Measurements from ENCODE around the gene EFCAB6. TPM values are rescaled to one million over a fixed set of nuclear protein-coding genes. Genes with fewer than 3 reads are reported as not detected.

The EFCAB6 gene
- total RNA-seq, 6 experiments from 2014 or later, result 0.29 to 1.5 (median 0.93) TPM

- no peaks in the 10 kb centered on the region for H3K9me3 ChIP-seq
- H3K4me3 ChIP-seq, result no peak overlapping the region
- no peaks in the 10 kb centered on the region for H3K4me1 ChIP-seq
- ATAC-seq (no peak), DNase-seq (no peak)
- 64% methylated on average over 14 of the region's 19 CpGs for WGBS (ENCODE audit: insufficient coverage, low coverage, low lambda C conversion rate, missing lambda C conversion rate)
- intact Hi-C loops (cut with DNase I), result no loop called here
- TF ChIP-seq CTCF (IDR thresholded peaks at IDR 0.05) (no peak), POLR2A (IDR thresholded peaks at IDR 0.05) (no peak)
- H3K27me3 ChIP-seq, result no peaks in the 10 kb centered on the region
- H3K27ac ChIP-seq, result no peak overlapping the region
- no peaks in the 10 kb centered on the region for H3K36me3 ChIP-seq
These were observed 71.4 kb downstream of the EFCAB6 start for GRCh38 chr22:43740587-43741270.

- intact Hi-C loops (cut with DNase I), result no loop called here
- Histone ChIP-seq H3K27me3 (no peaks in the 10 kb centered on the region), H3K27ac (no peak overlapping the region), H3K9me3 (no peaks in the 10 kb centered on the region), H3K4me1 (no peaks in the 10 kb centered on the region), H3K36me3 (no peaks in the 10 kb centered on the region), H3K4me3 (no peak overlapping the region)
- no peak for TF ChIP-seq CTCF (IDR thresholded peaks at IDR 0.05)
- TF ChIP-seq POLR2A (IDR thresholded peaks at IDR 0.05), result no peak
- ATAC-seq (no peak), DNase-seq (no peak)
- 54% methylated on average over 4 of the region's 11 CpGs for WGBS (ENCODE audit: insufficient coverage, low coverage, low lambda C conversion rate, missing lambda C conversion rate)
These were observed 72.2 kb downstream of the EFCAB6 start for GRCh38 chr22:43739851-43740379.

- Histone ChIP-seq H3K27me3 (no peaks in the 10 kb centered on the region), H3K4me1 (no peaks in the 10 kb centered on the region), H3K4me3 (no peak overlapping the region), H3K9me3 (no peaks in the 10 kb centered on the region), H3K27ac (no peak overlapping the region), H3K36me3 (no peaks in the 10 kb centered on the region)
- TF ChIP-seq POLR2A (IDR thresholded peaks at IDR 0.05) (no peak), CTCF (IDR thresholded peaks at IDR 0.05) (no peak)
- no peak for DNase-seq
- 88% methylated on average over 2 of the region's 4 CpGs for WGBS (ENCODE audit: insufficient coverage, low coverage, low lambda C conversion rate, missing lambda C conversion rate)
- intact Hi-C loops (cut with DNase I), result no loop called here
- no peak for ATAC-seq
These were observed 74.8 kb downstream of the EFCAB6 start for GRCh38 chr22:43737150-43737828.

GRCh38 chr22:43736651-43737050 is 75.5 kb downstream of the EFCAB6 start:
- H3K36me3 ChIP-seq, result no peaks in the 10 kb centered on the region
- DNase-seq, result no peak

More at GRCh38 chr22:43736651-43737050, 75.5 kb downstream of the EFCAB6 start:
- H3K9me3 ChIP-seq, result no peaks in the 10 kb centered on the region
- no peak overlapping the region for H3K27ac ChIP-seq
- H3K4me1 ChIP-seq, result no peaks in the 10 kb centered on the region
- intact Hi-C loops (cut with DNase I), result no loop called here
- ATAC-seq, result no peak
- WGBS (ENCODE audit: insufficient coverage, low coverage, low lambda C conversion rate, missing lambda C conversion rate), result 90% methylated on average over 3 of the region's 7 CpGs
- no peak for TF ChIP-seq POLR2A (IDR thresholded peaks at IDR 0.05)
- TF ChIP-seq CTCF (IDR thresholded peaks at IDR 0.05), result no peak
- no peak overlapping the region for H3K4me3 ChIP-seq
- no peaks in the 10 kb centered on the region for H3K27me3 ChIP-seq

Measured in right lobe of liver (tissue), 6 donors.